Endothelial cell of umbilical vein (primary cell): ENCODE results near the gene MED15. TPM values are rescaled to one million over a fixed set of nuclear protein-coding genes. Genes with fewer than 3 reads are reported as not detected.
"Not testable (repeated sequence)": the region's sequence is repeated elsewhere in the genome, so short reads cannot be mapped to it uniquely, and the experiment has no call there.

Experiments
- BruUV-seq: library from RNA; stranded (reverse); fragments of 400-500 nt; replicated peaks from 2 replicates; lab custom pipeline; 2021; lab: Mats Ljungman, UMichigan
- CTCF ChIA-PET: fragments of 300-600, 350-600 bp; sonication (Branson Sonifier 250); formaldehyde crosslinking; loops from one replicate; lab custom pipeline; 2021; ENCODE audit warnings: antibody characterized with exemption, inconsistent platforms; lab: Charles Lee
- POLR2A ChIA-PET: fragments of 300-600, 350-600 bp; sonication (Branson Sonifier 250); formaldehyde crosslinking; loops from one replicate; lab custom pipeline; 2021; ENCODE audit warnings: antibody characterized with exemption, inconsistent platforms; lab: Charles Lee
- DNase-seq: peaks from one replicate; pipeline ENCODE4 v3.0.0-alpha.2; 2011; ENCODE audit warnings: low read depth, low spot score
- FAIRE-seq: peaks from 2 replicates; lab custom pipeline; 2011; peaks lifted over from hg19 to GRCh38; lab: Jason Lieb, UNC
- H2AFZ ChIP-seq: 2 replicates; pipeline ENCODE4 v1.6.0; 2012; ENCODE audit warnings: low read depth, low read length, control low read depth, inconsistent platforms
- H3K27ac ChIP-seq: 2 replicates; pipeline ENCODE4 v1.5.1; 2011; ENCODE audit warnings: low read depth, mild to moderate bottlenecking, control low read depth, low read length, moderate library complexity; ENCODE audit not compliant: insufficient read depth
- H3K27me3 ChIP-seq, 2 experiments: 2 replicates each; pipeline versions ENCODE4 v1.6.0 to v1.6.1; 2011; ENCODE audit warnings: low read length in 2 of 2, mixed read lengths in 1 of 2; ENCODE audit not compliant: control insufficient read depth in 2 of 2, insufficient read depth in 2 of 2
- H3K36me3 ChIP-seq, 2 experiments: 2 replicates in 1 of 2; 3 replicates in 1 of 2; pipeline ENCODE4 v1.5.1; 2011; ENCODE audit warnings: low read length in 2 of 2, mild to moderate bottlenecking in 1 of 2, moderate library complexity in 1 of 2; ENCODE audit not compliant: control insufficient read depth in 2 of 2, insufficient read depth in 2 of 2; ENCODE audit errors: extremely low read depth in 1 of 2
- H3K4me1 ChIP-seq: 3 replicates; pipeline ENCODE4 v1.5.1; 2011; ENCODE audit warnings: mild to moderate bottlenecking, low read length; ENCODE audit not compliant: control insufficient read depth, insufficient read depth; ENCODE audit errors: extremely low read depth
- H3K4me2 ChIP-seq: 2 replicates; pipeline ENCODE4 v1.6.1; 2011; ENCODE audit warnings: low read length, control low read depth, mixed read lengths; ENCODE audit not compliant: insufficient read depth
- H3K4me3 ChIP-seq, 3 experiments: fragments of 200-600 bp in 1 of 3; sonication (generic), shearing (Covaris generic) in 1 of 3; replicated peaks in 1 of 3; 2 replicates each; pipeline ENCODE4 v1.5.1; 2011 to 2016; ENCODE audit warnings: control low read depth in 3 of 3, low read length in 3 of 3, mild to moderate bottlenecking in 2 of 3, inconsistent platforms in 1 of 3, low read depth in 1 of 3, moderate library complexity in 1 of 3; ENCODE audit not compliant: insufficient read depth in 1 of 3
- H3K79me2 ChIP-seq: 2 replicates; pipeline ENCODE4 v1.6.0; 2012; ENCODE audit warnings: low read length, inconsistent platforms; ENCODE audit not compliant: control insufficient read depth, insufficient read depth
- H3K9ac ChIP-seq: replicated peaks from 2 replicates; pipeline ENCODE3; 2011; ENCODE audit warnings: low read length, control low read depth; ENCODE audit not compliant: insufficient read depth; ENCODE audit errors: extremely low read depth
- H3K9me1 ChIP-seq: replicated peaks from 3 replicates; pipeline ENCODE4 v1.6.0; 2011; ENCODE audit warnings: mild to moderate bottlenecking, low read length; ENCODE audit not compliant: control insufficient read depth, insufficient read depth; ENCODE audit errors: extremely low read depth
- H3K9me3 ChIP-seq: replicated peaks from 2 replicates; pipeline ENCODE4 v1.5.1; 2012; ENCODE audit warnings: low read length, inconsistent platforms; ENCODE audit not compliant: control insufficient read depth, insufficient read depth
- H4K20me1 ChIP-seq: replicated peaks from 2 replicates; pipeline ENCODE3; 2011; ENCODE audit warnings: mild to moderate bottlenecking, low read length; ENCODE audit not compliant: control insufficient read depth, insufficient read depth; ENCODE audit errors: extremely low read depth
- FOS ChIP-seq: IDR thresholded peaks from 2 replicates; pipeline ENCODE4 v1.6.1; 2011; ENCODE audit warnings: mild to moderate bottlenecking, low read length, moderate library complexity, borderline replicate concordance; ENCODE audit not compliant: insufficient read depth
- GATA2 ChIP-seq: IDR thresholded peaks from 2 replicates; pipeline ENCODE4 v1.7.0; 2011; ENCODE audit warnings: low read depth, mild to moderate bottlenecking, moderate library complexity, mixed read lengths, low read length; ENCODE audit not compliant: insufficient read length, insufficient read depth
- JUN ChIP-seq: IDR thresholded peaks from 2 replicates; pipeline ENCODE4 v1.6.1; 2011; ENCODE audit warnings: borderline replicate concordance, low read depth; ENCODE audit not compliant: insufficient read length, insufficient read depth
- MAX ChIP-seq: IDR thresholded peaks from 2 replicates; pipeline ENCODE4 v1.6.1; 2011; ENCODE audit not compliant: insufficient read depth, insufficient read length
- MYC ChIP-seq: IDR thresholded peaks from one replicate; pipeline ENCODE4 v1.6.1; 2011; ENCODE audit warnings: mild to moderate bottlenecking, low read depth, low read length
- POLR2A ChIP-seq: IDR thresholded peaks from 2 replicates; pipeline ENCODE4 v1.6.1; 2012; ENCODE audit warnings: low read depth, mild to moderate bottlenecking, control low read depth, low read length
- POLR2AphosphoS5 ChIP-seq: IDR thresholded peaks from 2 replicates; pipeline ENCODE4 v1.6.1; 2012; ENCODE audit warnings: low read depth, mild to moderate bottlenecking, control low read depth, low read length, moderate library complexity; ENCODE audit not compliant: insufficient read depth
- dilution Hi-C: fragments of 300-500 bp; cut with MboI; formaldehyde crosslinking; loops from one replicate; pipeline ENCODE4 v1.15.0; 2019; ENCODE audit warnings: low sequenced_read_pairs; ENCODE audit not compliant: extremely low pct_ligation_motif_present
- intact Hi-C: fragments of 100-400 bp; cut with micrococcal nuclease; formaldehyde crosslinking; loops from one replicate; pipeline ENCODE4 v1.10.0; 2022
- polyA plus RNA-seq, 4 experiments: library from polyadenylated mRNA; depleted of rRNA in 3 of 4; stranded (reverse) in 3 of 4; unstranded in 1 of 4; fragments of >200 nt; gene quantifications; 2 replicates each; pipeline versions ENCODE4 v1.2.1 to v1.2.3, GENCODE V29; 2011 to 2012; ENCODE audit warnings: missing spikeins in 1 of 4
- total RNA-seq: library from RNA; stranded (reverse); gene quantifications from 2 replicates; pipeline ENCODE4 v1.2.3, GENCODE V29; 2021
- TF ChIP-seq, protein P1 (sequence below), 2 donors: IDR thresholded peaks; 1 replicate in 1 of 2; 2 replicates in 1 of 2; pipeline ENCODE4 v1.5.1; 2011; ENCODE audit warnings: low read length in 2 of 2, mild to moderate bottlenecking in 2 of 2, moderate library complexity in 2 of 2, control low read depth in 1 of 2, inconsistent platforms in 1 of 2, low read depth in 1 of 2; ENCODE audit not compliant: insufficient read depth in 1 of 2; ENCODE audit errors: extremely low read depth in 1 of 2

MED15 gene
- total and polyA plus RNA-seq, 2 donors (not counting 3 experiments of a cell fraction or from before 2014, with no cell fraction given), result 68.1 to 138 TPM

DNA sequence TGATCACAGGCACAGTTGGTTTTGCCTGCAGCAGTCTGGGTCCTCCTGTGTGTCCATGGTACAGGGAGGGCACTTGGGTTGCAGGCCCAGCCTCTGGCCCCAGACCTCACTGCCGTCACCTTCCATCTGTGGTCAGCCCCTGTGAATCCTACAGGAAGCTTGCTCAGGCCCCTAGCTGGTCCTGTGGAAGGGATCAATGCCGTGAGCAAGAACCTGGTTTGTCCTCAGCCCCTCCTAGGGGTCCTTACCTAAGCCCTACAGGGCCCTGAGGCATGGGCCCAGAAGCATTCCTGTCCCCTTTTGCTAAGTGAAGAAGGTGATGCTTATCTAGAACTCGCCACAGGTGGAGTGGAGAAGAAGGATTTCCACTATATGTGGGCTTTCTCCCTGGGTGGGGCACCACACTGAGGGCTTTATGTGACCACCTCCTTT is 29.9 kb downstream of the MED15 start:
- BruUV-seq, result no TSS peak
- Histone ChIP-seq H3K9me1 (no peaks in the 10 kb centered on the region), H3K36me3 (peaks cover 14 to 15% of the 10 kb centered on the region in 2 experiments), H3K4me2 (no peak overlapping the region), H3K9ac (no peak overlapping the region), H4K20me1 (peaks cover 5% of the 10 kb centered on the region), H3K27ac (no peak overlapping the region), H3K4me1 (peaks cover 7% of the 10 kb centered on the region), H3K4me3 (no peak overlapping the region), H3K27me3 (no peaks in the 10 kb centered on the region), H2AFZ (no peak overlapping the region), H3K9me3 (no peaks in the 10 kb centered on the region), H3K79me2 (peaks cover 88% of the 10 kb centered on the region)
- dilution Hi-C loops, result no loop called here
- DNase-seq, result no peak
- intact Hi-C loops, result no loop called here
- TF ChIP-seq FOS, result no peak
- no peak for TF ChIP-seq MYC
- TF ChIP-seq GATA2, result no peak
- TF ChIP-seq POLR2AphosphoS5, result no peak
- TF ChIP-seq MAX, result no peak
- TF ChIP-seq POLR2A, result no peak
- no peak for TF ChIP-seq JUN
- no peak for FAIRE-seq
- POLR2A ChIA-PET, result no interaction called here
- CTCF ChIA-PET, result no interaction called here

GRCh38 chr22:20537983-20538382 is 30.6 kb downstream of the MED15 start:
- dilution Hi-C loops, result no loop called here
- peaks cover 11% of the 10 kb centered on the region for H4K20me1 ChIP-seq
- intact Hi-C loops, result no loop called here
- H3K9me1 ChIP-seq, result no peaks in the 10 kb centered on the region
- POLR2A ChIA-PET, result interaction anchor here (0.8 kb wide), 1 partner anchor 29 kb away, joined by 8 read pairs; no protein-coding TSS in a partner anchor
- FAIRE-seq (no peak), DNase-seq (no peak)
- TF ChIP-seq, protein P1, sequence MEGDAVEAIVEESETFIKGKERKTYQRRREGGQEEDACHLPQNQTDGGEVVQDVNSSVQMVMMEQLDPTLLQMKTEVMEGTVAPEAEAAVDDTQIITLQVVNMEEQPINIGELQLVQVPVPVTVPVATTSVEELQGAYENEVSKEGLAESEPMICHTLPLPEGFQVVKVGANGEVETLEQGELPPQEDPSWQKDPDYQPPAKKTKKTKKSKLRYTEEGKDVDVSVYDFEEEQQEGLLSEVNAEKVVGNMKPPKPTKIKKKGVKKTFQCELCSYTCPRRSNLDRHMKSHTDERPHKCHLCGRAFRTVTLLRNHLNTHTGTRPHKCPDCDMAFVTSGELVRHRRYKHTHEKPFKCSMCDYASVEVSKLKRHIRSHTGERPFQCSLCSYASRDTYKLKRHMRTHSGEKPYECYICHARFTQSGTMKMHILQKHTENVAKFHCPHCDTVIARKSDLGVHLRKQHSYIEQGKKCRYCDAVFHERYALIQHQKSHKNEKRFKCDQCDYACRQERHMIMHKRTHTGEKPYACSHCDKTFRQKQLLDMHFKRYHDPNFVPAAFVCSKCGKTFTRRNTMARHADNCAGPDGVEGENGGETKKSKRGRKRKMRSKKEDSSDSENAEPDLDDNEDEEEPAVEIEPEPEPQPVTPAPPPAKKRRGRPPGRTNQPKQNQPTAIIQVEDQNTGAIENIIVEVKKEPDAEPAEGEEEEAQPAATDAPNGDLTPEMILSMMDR (IDR thresholded peaks at IDR 0.05; ENCODE audit: extremely low read depth in 1 of 2, insufficient read depth in 1 of 2, low read depth in 1 of 2, low read length in 2 of 2), result no peak
- no peak for TF ChIP-seq MYC
- TF ChIP-seq POLR2A, result no peak
- no peak for TF ChIP-seq GATA2
- no peak for TF ChIP-seq POLR2AphosphoS5
- H3K27me3 ChIP-seq, result no peaks in the 10 kb centered on the region
- no peaks in the 10 kb centered on the region for H3K9me3 ChIP-seq
- no TSS peak for BruUV-seq
- H3K4me3 ChIP-seq, result no peak overlapping the region
- CTCF ChIA-PET, result interaction anchor here (1.1 kb wide), 1 partner anchor 26 kb away, joined by 5 read pairs; no protein-coding TSS in a partner anchor
- H3K4me1 ChIP-seq, result peaks cover 3% of the 10 kb centered on the region
- no peak overlapping the region for H3K9ac ChIP-seq
- H2AFZ ChIP-seq, result no peak overlapping the region
- H3K27ac ChIP-seq, result no peak overlapping the region
- H3K79me2 ChIP-seq, result peaks cover 88% of the 10 kb centered on the region
- no peak overlapping the region for H3K4me2 ChIP-seq
- peaks cover 14 to 15% of the 10 kb centered on the region in 2 experiments for H3K36me3 ChIP-seq

DNA sequence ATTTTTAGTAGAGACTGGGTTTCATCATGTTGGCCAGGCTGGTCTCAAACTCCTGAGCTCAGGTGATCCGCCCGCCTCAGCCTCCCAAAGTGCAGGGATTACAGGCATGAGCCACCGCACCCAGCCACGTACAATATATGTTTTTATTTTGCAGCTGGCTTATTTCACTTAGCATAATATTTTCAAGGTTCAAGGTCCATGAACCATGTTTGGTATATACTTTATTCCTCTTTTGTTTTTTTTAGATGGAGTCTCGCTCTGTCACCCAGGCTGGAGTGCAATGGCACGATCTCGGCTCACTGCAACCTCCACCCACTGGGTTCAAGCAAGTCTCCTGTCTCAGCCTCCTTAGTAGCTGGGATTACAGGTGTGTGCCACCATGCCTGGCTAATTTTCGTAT is 31.5 kb downstream of the MED15 start:
- peaks cover 81% of the 10 kb centered on the region for H3K79me2 ChIP-seq
- dilution Hi-C loops, H3K9me1 ChIP-seq, BruUV-seq, H3K27ac ChIP-seq, H3K9ac ChIP-seq, H3K4me1 ChIP-seq, H3K4me3 ChIP-seq, H2AFZ ChIP-seq, FAIRE-seq, H3K4me2 ChIP-seq, intact Hi-C loops, H3K9me3 ChIP-seq, DNase-seq, H3K27me3 ChIP-seq: not testable (repeated sequence)
- H4K20me1 ChIP-seq, result peaks cover 11% of the 10 kb centered on the region
- ChIA-PET POLR2A (interaction anchor here (0.8 kb wide), 1 partner anchor 29 kb away, joined by 8 read pairs; no protein-coding TSS in a partner anchor), CTCF (interaction anchor here (1.1 kb wide), 1 partner anchor 25 kb away, joined by 5 read pairs; no protein-coding TSS in a partner anchor)
- H3K36me3 ChIP-seq, result peaks cover 14 to 15% of the 10 kb centered on the region in 2 experiments
